Fibroblast of villous mesenchyme (primary cell): Measurements from ENCODE around the gene CST11. TPM values are rescaled to one million over a fixed set of nuclear protein-coding genes. Genes with fewer than 3 reads are reported as not detected.

ENCODE experiments used
- DNase-seq: peaks from one replicate; pipeline ENCODE4 v3.0.0-alpha.2; 2010; ENCODE audit warnings: low read depth
- H3K4me3 ChIP-seq: 2 replicates; pipeline ENCODE4 v1.5.1; 2011; ENCODE audit warnings: low read depth, mild to moderate bottlenecking, low read length
- CTCF ChIP-seq: IDR thresholded peaks from 2 replicates; pipeline ENCODE4 v1.5.1; 2012; ENCODE audit warnings: low read depth, mild to moderate bottlenecking, low read length; ENCODE audit not compliant: insufficient read depth
- total RNA-seq: library from RNA; depleted of rRNA; stranded (reverse); fragments of >200 nt; gene quantifications from 2 replicates; pipeline ENCODE4 v1.2.3, GENCODE V29; 2012

Gene CST11
- total RNA-seq, 1 donor = not detected

- no peak for TF ChIP-seq CTCF
- DNase-seq = no peak
- no peak overlapping the region for H3K4me3 ChIP-seq
Observed at GRCh38 chr20:23453549-23454543, 1.2 kb upstream of the CST11 start.

- peak; percentile 72 for DNase-seq
Observed at GRCh38 chr20:23451956-23452487, 654 bp downstream of the CST11 start.

GRCh38 chr20:23450877-23451276 is 1.8 kb downstream of the CST11 start:
- DNase-seq = no peak
- no peak for TF ChIP-seq CTCF
- no peak overlapping the region for H3K4me3 ChIP-seq

More at GRCh38 chr20:23451956-23452487, 654 bp downstream of the CST11 start:
- no peak for TF ChIP-seq CTCF
- no peak overlapping the region for H3K4me3 ChIP-seq

- H3K4me3 ChIP-seq = no peak overlapping the region
- no peak for DNase-seq
- no peak for TF ChIP-seq CTCF
Observed at GRCh38 chr20:23449421-23449820, 3.3 kb downstream of the CST11 start.

- no peak for TF ChIP-seq CTCF
- no peak overlapping the region for H3K4me3 ChIP-seq
- DNase-seq = no peak
Observed at GRCh38 chr20:23448167-23448566, 4.5 kb downstream of the CST11 start.

- no peak overlapping the region for H3K4me3 ChIP-seq
- peak; percentile 79 for TF ChIP-seq CTCF
- peak; percentile 83 for DNase-seq
Observed at GRCh38 chr20:23446505-23446904, 6.2 kb downstream of the CST11 start.
